Stimulated activated CD4-positive, alpha-beta T cell treated with anti-CD3 and anti-CD28 coated beads, Interleukin-4, amount 100 ng/mL, for 48 hours (primary cell): ENCODE data around the gene CHAC1.
A peak's percentile ranks its signal among the peaks of the same experiment; 100 is the strongest.

Experiments
- DNase-seq, 2 donors: peaks; one replicate each; pipeline ENCODE4 v3.0.0-alpha.2; 2020; ENCODE audit warnings: low read depth in 2 of 2

CHAC1 gene

GRCh38 chr15:40923551-40923950 lies 29.7 kb upstream of the CHAC1 start:
- DNase-seq, result no peak

GRCh38 chr15:40925495-40925862 lies 27.8 kb upstream of the CHAC1 start:
- no peak for DNase-seq

- no peak for DNase-seq
These were observed 27.2 kb upstream of the CHAC1 start for GRCh38 chr15:40925863-40926658.

- DNase-seq, result no peak
These were observed 26.4 kb upstream of the CHAC1 start for GRCh38 chr15:40926659-40927494.

GRCh38 chr15:40927495-40927872 lies 25.8 kb upstream of the CHAC1 start:
- DNase-seq, result no peak

- DNase-seq, result no peak
These were observed 25.1 kb upstream of the CHAC1 start for GRCh38 chr15:40927873-40928806.

- no peak for DNase-seq
These were observed 24.2 kb upstream of the CHAC1 start, which contains the start of gene DLL4 for GRCh38 chr15:40928821-40929659. TSS of gene DLL4 (plus strand) at chr15:40929340. CDS start at chr15:40929669, 329 bp downstream.

- DNase-seq, result no peak
These were observed 23.4 kb upstream of the CHAC1 start for GRCh38 chr15:40929660-40930429.

- DNase-seq, result peak; percentile 41 to 61
These were observed 22.6 kb upstream of the CHAC1 start for GRCh38 chr15:40930430-40931299.

GRCh38 chr15:40931300-40932142 lies 21.8 kb upstream of the CHAC1 start:
- DNase-seq, result no peak

GRCh38 chr15:40932156-40932555 lies 21.1 kb upstream of the CHAC1 start:
- no peak for DNase-seq

GRCh38 chr15:40932649-40933516 lies 20.4 kb upstream of the CHAC1 start:
- DNase-seq, result no peak

- no peak for DNase-seq
These were observed 19.8 kb upstream of the CHAC1 start for GRCh38 chr15:40933517-40933902.

- DNase-seq, result no peak
These were observed 18.8 kb upstream of the CHAC1 start for GRCh38 chr15:40934457-40934856.

- DNase-seq, result no peak
These were observed 17.0 kb upstream of the CHAC1 start for GRCh38 chr15:40936234-40936708.

GRCh38 chr15:40936709-40937666 lies 16.3 kb upstream of the CHAC1 start:
- no peak for DNase-seq
